GM11168 (cell line): ENCODE data around the gene DGCR6L.
"Not testable (repeated sequence)": the region's sequence is repeated elsewhere in the genome, so short reads cannot be mapped to it uniquely, and the experiment has no call there.

ENCODE experiments used
- in situ Hi-C: fragments of 300-500 bp; cut with MboI; formaldehyde crosslinking; loops from one replicate; pipeline ENCODE4 v1.12.0; 2022; ENCODE audit warnings: low sequenced_read_pairs; ENCODE audit not compliant: unreplicated experiment

The DGCR6L gene

DNA sequence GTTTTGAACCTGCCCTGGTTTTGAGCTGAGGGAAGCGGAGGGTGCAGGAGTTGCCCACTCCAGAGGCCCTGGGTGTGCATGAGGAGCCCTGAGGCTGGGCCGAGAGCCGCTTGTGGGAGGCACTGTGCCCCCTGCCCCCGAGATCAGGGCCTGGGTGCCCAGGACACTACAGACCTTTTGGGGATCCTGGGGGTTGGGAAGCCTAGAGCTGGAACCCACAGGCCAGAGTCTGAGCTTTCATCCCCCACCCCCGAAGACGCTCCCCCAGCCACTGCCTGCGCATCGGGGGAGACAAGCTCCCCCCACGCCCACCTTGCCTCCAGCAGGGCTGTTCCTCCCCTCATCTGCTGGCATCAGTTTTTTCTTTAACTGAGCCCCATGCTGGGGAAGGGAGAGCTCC, 38.4 kb downstream of the DGCR6L start:
- in situ Hi-C loops: loop anchor here (5.0 kb wide), 1 partner anchor 124 kb away; no protein-coding TSS in a partner anchor

DNA sequence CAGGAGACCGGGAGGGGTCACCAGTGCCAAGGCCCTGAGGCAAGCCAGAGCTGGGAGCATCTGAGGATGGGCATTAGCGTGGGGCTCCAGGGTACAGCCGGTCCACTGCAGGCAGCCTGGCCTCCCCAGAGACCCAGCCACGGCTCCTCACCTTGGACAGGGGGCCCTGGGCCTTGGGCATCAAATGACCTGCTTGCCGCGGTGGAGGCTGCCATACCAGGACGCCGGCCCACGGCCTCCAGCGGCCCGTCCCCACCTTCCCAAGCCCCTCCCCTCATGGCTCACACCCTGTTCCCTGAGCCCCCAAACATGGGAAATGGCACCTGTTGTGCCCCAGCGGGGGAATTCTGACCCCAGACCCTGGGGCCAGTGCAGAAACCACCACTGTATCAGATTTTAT, 39.0 kb downstream of the DGCR6L start:
- in situ Hi-C loops: loop anchor here (5.0 kb wide), 1 partner anchor 124 kb away; no protein-coding TSS in a partner anchor

DNA sequence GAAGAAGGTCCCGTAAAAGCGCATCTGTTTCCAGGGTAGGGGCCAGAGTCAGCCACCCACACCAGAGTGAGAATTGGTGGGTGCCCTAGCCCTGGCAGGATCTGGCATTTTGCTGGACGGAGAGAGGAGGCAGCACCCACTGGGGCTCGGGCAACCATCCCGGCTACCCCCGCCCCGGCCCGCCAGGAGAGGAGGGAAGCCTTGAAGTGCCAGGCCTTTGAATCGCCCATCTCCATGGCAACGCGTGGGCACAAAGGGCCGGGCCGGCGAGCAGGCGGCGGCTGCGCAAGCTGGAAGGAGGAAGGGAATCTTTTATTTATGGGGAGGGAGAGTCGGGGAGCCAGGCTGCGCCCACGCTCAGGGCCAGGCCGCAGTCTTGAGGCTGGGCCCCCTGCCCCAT, 39.7 kb downstream of the DGCR6L start:
- in situ Hi-C loops: loop anchor here (5.0 kb wide), 1 partner anchor 123 kb away; no protein-coding TSS in a partner anchor

DNA sequence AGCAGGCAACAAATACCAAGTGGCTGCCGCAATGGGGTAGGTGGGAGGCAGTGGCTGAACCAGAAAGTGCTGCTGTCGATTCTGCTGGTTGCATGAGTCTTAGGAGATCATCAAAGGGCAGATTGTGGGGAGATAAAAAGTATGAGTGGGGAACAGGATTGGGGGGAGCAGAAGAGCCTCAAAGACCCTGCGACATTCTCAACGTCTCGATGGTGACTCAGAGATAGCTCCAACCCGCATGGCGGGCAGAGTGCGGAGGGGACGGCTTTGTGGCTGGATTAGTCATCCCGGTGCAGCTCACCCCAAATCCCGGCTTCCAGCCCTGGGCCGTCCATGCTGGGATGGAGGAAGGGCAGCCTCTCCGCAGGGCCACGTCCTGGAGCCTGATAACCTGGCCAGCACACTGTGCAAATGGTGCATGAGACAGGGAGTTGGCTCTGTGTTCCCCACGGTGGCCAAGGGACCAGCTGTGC, 40.2 kb downstream of the DGCR6L start:
- in situ Hi-C loops: loop anchor here (5.0 kb wide), 1 partner anchor 122 kb away; no protein-coding TSS in a partner anchor

DNA sequence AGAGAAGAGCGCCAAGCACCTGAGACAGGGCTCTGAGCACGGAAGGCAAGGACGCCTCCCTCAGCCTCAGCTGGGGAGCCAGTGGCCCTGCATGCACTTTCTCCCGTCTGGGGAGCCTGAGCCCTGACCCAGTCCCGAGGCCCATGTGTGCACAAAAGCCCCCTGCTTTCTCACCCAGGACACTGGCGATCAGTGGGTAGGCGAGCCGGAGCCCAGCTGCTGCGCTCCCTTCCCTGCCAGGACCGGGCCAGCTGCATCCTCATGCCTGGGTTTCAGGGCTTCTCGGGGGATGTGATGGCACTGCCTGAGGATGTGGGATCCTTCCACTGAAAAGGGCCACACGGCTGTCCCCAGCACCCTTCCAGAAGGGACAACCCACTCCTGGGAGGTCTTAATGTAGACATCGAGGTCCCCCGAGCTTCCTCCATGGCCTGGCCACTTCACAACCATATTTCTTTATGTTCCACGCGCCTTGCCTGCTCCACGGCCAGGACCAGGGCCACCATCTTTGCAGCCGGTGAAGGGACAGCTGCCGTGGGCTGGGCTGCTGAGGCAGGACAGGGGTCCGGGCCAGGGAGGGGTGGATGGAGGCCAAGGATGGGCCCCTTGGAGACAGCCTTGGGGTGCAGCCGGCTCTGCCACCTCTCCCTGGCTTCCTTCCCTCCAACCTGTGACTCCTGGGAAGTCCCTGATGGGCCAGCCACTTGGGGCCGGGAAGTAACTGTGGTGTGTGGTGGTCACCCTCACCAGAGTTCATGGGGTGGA, 41.0 kb downstream of the DGCR6L start:
- in situ Hi-C loops: not testable (repeated sequence)

DNA sequence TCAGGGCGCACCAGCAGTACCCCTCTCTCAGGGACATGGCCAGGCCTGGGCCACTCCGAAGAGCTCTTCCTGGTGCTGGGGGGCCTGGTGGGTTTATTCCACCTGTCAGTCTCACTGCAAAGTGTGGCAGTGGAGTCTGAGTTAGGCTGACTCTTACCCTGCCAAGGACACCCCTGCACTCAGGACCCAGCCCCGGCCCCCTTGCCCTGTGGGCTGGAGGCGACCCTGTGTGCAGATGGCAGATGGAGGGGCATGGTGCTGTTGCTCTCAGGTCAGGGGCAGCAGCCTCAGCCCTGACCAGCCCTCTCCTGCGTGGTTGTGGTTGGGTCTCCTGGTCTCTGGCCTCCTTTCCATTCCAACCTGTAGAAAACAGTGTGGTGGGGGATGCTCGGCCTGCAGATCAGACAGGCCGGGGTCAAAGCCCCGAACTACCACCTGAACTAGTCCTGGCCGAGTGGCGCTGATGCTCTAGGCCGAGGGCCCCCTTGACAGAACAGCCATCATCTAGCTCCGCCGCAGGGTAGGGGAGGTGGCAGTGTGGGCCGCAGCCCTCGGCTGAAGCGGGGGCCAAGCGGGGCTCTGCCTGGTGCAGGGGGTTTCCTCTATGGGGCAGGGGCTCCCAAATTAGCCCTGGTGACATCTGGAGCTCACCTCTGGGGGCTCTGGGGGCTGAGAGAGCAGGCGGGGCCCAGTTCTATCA, 41.8 kb downstream of the DGCR6L start:
- in situ Hi-C loops: not testable (repeated sequence)

DNA sequence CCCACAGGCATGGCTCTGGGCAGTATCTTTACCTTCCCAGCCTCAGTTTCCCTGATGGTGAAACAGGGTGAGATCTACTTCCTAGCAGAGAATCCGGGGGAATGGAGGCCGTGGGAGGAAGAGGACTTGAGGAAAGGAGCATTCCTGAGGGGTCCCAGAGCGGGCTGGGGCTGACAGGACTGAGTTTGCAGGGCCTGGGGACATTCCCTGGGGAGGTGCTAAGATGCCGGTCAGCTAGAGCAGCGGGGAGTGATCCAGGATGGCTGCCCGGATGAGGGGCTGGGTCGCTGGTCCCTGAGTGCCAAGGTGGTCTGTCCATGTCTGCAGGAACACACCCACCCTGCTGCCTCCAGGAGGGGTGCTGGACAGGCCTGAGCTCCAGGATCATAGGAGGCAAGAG, 43.4 kb downstream of the DGCR6L start:
- in situ Hi-C loops: no loop called here

DNA sequence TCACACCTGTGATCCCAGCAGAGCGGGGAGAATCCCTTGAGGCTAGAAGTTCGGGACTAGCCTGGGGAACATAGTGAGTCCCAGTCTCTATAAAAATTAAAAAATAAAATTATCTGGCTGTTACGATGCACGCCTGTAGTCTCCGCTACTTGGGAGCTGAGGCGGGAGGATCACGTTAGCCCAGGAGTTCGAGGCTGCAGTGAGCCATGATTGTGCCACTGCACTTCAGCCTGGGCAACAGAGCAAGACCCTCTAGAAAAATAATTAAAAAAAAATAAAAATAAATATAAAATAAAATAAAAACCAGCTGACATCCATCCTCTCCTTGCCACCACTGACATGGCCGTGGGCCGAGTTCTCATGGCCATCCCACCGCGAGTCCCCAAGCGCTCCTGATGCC, 44.0 kb downstream of the DGCR6L start:
- in situ Hi-C loops: no loop called here

DNA sequence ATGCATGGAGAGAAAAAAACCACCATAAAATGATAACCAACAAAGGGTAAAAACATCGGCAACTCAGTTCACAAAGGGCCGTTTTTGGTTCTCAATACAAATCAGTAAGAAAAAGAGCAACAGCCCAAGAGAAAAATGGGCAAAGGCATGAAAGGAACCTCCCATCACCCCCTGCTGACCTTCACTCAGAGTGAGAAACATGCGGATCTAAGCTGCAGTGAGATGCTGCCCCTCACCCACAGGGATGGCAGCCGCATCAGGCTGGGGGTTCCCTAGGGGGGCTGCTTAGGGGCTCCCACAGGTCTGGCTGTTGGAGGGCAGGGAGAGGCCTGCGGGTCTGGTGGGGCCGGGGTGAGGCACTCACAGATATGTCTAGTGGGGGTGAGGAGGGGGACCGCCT, 44.5 kb downstream of the DGCR6L start:
- in situ Hi-C loops: not testable (repeated sequence)

DNA sequence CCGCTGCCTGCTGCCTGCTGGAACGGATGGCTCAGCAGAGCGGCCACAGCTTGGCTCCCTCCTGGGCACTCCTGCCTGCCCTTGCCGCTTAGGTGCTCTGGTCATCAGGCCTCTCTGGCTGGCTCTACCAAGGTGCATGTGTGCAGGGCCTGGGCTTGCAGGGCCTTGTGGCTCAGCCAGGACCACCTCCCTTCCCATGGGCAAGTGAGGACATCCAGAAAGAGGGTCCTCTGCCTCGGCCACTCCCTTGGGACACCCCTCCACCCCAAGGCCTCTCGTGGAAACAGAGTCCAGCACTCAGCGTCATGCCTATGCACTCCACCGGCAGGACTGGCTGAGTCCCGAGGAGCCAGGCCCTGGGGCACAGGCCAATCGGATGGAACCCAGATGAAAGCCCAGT, 45.5 kb downstream of the DGCR6L start:
- in situ Hi-C loops: not testable (repeated sequence)

DNA sequence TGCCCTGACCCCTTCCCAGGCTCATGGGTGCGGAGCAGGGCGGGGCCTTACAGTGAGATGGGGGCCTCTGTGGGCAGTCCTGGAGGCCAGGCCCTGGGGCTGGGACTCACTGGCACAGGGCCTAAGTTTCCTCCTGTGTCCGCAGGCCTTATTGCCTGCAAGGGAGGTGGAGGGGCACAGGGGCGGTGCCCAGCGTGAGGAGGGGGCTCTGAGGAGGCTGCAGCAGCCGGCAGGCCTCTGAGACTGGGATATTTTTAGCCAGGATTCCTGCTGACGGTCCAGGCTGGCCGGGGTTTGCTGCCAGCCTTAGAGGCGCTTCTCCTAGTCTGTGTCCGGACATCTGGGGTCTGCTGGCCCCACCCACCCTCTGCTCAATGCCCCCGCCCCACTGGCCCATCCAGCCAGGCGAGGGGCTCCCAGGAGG, 46.1 kb downstream of the DGCR6L start:
- in situ Hi-C loops: no loop called here

DNA sequence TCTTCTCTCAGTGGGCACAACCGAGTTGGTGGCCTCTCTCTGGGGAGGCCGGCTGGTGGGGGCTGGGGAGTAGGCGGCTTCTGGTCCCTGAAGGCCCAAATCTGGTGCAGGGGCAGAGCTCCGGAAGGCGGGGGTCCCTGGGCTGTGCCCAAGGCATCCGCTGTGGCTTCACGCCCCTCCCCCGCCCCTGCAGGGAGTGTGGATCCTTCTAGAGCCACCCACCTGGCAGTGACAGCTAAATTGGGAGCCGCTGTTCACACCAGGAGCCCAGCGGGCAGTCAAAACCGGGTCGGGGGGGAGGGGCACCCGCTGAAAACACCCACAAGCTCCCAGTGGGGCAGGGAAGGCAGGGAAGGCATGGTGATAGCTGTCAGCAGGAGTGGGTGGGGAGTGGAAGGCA, 47.2 kb downstream of the DGCR6L start:
- in situ Hi-C loops: no loop called here

DNA sequence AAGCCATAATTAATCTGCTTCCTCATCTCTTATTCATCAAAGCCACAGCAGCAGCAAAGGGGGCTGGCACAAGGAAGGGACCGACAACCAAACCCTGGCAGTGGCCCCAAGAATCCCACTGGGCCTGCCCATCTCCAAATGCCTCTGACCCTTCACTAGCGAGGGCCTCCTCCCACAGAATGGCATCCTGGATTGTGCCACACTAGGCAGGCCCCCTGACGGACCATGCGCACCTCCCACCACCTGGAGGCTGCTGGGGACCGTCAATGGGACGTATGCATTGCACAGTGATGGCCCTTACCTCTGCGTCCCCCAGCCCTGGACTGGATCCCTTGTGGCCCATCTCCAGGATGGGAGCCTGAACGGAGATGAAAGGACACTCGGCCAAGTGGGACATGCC, 47.7 kb downstream of the DGCR6L start:
- in situ Hi-C loops: no loop called here

DNA sequence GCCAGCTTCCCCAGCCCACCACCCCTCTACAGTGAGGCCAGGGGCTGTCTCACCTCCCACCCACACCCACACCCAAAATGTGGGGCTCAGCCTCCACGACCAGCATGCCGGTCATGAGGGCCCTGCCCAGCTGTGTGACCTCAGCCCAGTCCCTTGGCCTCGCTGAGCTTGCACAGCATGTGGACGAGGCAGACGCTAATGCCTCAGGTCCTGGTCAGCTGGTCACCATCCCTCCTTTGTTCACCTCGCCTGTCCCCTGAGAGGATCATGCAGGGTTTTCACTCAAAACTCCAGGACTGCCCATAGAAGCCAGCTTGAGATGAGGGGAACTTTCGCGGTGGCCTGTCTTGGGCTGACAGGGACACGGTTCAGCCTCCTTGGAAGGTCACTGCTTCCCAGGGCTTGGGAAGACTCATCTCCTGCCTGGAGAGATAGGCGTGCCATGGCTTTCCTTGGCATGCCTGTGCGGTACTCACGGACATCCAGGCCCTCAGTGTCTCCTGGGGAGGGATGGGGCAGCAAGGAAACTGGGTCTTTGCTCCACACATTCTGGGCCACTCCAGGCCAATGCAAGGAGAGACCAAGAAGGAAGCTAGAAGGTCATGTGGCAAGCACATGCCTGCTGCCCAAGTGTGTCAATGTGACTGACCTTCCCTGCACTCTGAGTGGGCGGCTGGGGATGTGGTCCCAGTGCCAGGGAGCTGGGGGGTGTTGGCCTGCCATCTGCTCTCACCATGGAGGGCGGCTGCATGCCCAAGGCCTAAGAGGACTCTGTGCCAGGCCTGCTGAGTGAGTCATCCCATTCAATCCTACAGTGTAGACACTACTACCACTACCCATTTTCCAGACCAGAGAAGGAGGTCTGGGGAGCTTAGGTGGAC, 48.5 kb downstream of the DGCR6L start:
- in situ Hi-C loops: no loop called here

DNA sequence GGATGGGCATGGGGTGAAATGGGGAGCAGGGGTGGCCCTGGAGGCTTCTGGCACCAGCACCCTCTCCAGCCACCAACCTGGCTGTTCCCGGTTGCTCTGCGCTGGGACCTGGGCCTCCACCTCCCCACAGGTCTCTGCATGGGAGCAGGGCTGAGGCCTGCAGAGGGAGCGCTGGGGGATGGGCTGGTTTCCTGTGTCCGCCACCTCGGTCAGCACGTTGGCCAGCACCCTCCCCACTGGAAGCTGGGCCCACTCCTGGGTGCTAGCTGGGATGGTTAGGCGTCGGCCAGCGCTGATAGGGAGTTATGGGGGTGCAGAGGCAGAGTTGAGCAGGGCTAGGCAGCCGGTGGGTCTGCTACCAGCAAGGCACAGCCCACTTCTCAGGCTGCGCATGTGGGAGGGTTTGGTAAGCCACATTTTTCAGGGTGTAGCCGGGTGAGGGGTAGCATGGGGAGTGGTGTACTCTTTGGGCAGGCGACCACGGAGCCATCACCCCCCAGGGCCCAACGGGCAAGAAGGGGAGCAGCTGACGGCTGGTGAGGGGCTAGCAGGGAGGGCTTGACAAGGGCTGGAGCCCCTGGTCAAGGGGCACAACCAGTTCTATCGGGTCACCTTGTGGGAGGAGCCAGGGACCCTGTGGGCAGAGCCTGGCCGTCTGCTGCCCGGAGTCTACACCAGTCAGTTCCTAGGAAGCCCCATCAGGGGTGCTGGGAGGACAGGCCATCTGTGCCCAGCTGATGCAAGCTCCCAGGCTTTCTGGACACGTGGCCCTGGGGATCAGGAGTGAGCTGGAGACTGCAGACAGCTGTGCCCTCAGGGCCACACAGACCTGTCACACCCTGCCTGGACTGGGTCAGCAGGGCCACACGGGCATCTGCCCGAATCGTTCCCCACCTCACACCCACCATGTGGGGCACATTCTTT, 49.4 kb downstream of the DGCR6L start:
- in situ Hi-C loops: not testable (repeated sequence)

DNA sequence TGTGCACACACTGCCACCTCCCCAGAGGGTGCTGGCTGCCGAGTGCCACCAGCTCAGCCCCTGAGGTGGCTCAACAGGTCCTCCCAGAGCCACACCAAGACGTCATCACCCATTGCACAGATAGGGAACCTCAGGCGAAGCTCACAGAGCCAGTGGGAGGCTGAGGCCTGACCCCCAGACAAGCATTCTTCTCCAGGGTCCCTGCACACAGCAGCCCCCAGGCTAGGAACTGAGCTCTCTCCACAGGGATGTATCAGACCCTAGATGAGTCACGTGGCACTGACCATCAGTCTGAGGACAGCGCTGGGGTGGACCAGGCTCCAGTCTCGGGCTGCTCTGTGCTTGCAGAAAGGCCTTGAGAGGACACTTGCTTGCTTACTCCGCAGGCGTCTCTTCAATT, 50.2 kb downstream of the DGCR6L start:
- in situ Hi-C loops: not testable (repeated sequence)

DNA sequence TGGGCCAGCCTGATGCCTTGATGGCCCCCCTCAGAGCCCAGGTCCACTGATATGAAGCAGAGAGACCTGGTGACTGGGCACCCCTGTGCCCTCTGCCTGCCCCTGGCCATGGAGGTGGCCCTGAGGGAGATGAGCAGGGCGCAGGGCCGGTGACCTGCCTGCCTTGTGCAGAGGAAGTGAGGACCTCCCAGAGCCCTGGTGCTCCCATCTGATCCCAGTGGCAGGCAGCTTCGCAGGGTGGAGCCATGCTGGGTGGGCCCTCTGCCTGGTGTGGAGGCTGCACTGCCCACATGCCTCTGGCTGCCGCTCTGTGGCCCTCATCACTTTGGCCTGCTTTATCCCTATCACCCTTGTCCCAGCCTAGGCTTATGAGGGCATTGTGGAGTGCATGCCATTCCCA, 50.7 kb downstream of the DGCR6L start:
- in situ Hi-C loops: not testable (repeated sequence)

DNA sequence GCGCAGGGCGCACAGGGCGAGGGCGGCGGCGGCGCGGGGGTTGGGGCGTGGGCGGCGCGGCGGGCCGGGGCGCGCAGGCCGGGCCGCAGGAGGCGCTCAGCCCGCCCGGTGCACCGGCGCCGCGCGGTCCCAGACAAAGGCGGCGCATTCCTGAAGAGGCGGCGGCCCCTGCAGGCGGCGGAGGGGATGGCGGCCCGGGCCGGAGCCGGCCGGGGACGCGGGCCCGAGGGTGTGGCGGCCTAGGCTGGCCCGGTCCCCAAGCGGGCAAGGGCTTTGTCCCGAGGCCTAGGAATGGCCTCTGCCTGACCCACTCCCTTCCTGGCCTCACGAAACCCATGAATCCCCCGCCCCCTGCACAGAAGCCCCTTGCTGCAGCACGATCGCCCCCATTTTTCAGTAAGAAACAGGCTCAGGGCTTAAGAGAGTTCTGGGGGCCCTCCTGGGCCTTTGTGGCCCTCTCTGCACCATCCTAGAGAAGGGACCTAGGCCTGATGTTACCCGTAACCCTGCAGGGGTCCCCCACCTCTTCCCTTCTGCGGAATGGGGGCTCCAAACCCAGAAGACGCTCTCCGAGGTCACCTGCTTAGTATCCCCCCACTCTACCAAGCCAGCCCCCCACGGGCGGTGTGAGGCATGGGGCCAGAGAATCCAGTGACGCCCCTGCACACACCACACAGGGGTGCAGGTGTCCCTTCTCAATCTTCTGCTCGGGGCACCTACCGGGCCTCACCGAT, 51.4 kb downstream of the DGCR6L start, which contains the start of gene RTN4R:
TSS of gene RTN4R (minus strand) at position 40 of the 734 bp plus-strand sequence. CDS start 226 bp downstream, outside the sequence.
- in situ Hi-C loops: no loop called here
